ENCODE data around the gene C2.
A peak's percentile ranks its signal among the peaks of the same experiment; 100 is the strongest.
"Not testable (repeated sequence)": the region's sequence is repeated elsewhere in the genome, so short reads cannot be mapped to it uniquely, and the experiment has no call there.

The C2 gene

GRCh38 chr6:31927863-31928671, 550 bp downstream of the C2 start:
- no peak for DNase-seq

DNA sequence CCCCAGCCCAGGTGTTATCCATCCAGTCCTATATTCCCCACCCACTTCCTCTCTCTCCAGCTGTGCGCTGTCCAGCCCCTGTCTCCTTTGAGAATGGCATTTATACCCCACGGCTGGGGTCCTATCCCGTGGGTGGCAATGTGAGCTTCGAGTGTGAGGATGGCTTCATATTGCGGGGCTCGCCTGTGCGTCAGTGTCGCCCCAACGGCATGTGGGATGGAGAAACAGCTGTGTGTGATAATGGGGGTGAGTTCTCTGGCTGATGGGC, 1.1 kb downstream of the C2 start:
- no peak for DNase-seq

GRCh38 chr6:31930962-31931361, 3.4 kb downstream of the C2 start:
- DNase-seq: no peak

GRCh38 chr6:31932137-31932536, 4.6 kb downstream of the C2 start:
- DNase-seq: not testable (repeated sequence)

DNA sequence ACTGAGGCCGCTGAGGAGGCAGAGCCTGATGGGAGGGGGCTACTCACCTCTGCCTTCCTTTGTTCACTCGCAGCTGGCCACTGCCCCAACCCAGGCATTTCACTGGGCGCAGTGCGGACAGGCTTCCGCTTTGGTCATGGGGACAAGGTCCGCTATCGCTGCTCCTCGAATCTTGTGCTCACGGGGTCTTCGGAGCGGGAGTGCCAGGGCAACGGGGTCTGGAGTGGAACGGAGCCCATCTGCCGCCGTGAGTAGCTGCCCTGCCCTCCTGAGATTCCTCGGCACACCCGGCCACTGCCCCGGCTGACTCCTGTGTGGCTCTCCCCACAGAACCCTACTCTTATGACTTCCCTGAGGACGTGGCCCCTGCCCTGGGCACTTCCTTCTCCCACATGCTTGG, 6.0 kb downstream of the C2 start:
- no peak for DNase-seq

DNA sequence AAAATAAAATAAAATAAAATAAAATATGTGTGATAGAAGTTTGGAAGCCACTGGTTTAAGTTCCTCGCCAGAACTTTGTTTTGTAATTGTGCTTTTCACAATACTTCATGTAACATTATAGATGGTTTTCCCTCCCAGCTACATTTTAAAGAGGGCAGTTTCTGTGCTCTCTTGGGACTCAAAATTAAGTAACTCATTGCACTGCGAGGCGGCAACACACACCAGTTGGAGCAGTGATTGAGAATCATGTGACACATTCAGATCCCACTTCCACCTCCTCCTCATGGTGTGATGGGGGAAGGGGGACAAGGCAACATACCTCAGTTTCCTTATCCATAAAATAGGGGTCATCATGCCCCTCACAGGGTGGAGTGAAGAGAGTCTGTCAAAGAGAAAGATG, 7.5 kb downstream of the C2 start:
- no peak for DNase-seq

DNA sequence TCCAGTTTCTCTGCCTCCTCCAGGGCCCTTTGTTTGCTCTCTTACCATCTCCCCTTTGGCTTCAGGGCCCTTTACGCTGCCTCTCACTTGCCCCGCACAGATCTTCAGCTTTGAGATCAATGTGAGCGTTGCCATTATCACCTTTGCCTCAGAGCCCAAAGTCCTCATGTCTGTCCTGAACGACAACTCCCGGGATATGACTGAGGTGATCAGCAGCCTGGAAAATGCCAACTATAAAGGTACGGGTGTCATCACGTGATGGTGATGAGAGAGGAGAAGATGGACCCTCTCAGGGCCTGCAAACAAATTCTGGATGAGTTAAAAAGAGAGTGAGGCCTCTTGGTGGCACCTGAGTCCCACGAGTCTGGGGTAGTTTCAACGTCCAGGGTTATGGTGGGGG, 8.3 kb downstream of the C2 start:
- no peak for DNase-seq

DNA sequence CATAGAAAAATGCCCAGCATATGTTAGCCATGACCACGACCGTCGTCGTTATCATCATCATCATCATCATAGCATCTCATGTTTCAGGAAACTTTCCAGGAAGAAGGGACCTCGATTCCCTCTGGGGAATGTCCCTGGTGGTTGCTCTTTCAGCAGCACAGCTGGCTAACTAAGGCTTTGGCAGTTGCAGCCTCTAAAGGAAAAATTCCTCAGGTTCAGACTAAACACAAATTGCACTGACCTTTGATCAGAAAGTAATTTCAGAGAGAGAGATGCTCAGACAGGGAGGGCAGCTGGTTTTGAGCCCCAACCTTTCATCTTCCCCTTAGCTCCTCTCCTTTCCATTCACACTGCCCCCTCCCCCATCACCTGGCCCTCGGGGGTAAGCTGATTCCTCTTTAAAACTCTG, 12.7 kb downstream of the C2 start:
- DNase-seq: no peak

GRCh38 chr6:31943742-31944141, 16.2 kb downstream of the C2 start:
- DNase-seq: no peak

GRCh38 chr6:31945154-31945506, 17.6 kb downstream of the C2 start:
- no peak for DNase-seq

DNA sequence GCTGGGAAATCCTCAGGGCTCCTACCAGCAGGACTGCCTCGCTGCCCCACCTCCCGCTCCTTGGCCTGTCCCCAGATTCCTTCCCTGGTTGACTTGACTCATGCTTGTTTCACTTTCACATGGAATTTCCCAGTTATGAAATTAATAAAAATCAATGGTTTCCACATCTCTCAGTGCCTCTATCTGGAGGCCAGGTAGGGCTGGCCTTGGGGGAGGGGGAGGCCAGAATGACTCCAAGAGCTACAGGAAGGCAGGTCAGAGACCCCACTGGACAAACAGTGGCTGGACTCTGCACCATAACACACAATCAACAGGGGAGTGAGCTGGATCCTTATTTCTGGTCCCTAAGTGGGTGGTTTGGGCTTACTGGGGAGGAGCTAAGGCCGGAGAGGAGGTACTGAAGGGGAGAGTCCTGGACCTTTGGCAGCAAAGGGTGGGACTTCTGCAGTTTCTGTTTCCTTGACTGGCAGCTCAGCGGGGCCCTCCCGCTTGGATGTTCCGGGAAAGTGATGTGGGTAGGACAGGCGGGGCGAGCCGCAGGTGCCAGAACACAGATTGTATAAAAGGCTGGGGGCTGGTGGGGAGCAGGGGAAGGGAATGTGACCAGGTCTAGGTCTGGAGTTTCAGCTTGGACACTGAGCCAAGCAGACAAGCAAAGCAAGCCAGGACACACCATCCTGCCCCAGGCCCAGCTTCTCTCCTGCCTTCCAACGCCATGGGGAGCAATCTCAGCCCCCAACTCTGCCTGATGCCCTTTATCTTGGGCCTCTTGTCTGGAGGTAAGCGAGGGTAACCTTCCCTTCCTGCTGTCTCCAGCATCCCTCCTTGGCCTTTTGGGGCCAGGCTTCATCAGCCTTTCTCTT, 18.2 kb downstream of the C2 start, which contains the start of gene CFB:
Gene CFB, plus strand, starts transcription at position 589 of the 863 bp plus-strand sequence. Its CDS starts 127 bp downstream, at position 716.
- DNase-seq: no peak

DNA sequence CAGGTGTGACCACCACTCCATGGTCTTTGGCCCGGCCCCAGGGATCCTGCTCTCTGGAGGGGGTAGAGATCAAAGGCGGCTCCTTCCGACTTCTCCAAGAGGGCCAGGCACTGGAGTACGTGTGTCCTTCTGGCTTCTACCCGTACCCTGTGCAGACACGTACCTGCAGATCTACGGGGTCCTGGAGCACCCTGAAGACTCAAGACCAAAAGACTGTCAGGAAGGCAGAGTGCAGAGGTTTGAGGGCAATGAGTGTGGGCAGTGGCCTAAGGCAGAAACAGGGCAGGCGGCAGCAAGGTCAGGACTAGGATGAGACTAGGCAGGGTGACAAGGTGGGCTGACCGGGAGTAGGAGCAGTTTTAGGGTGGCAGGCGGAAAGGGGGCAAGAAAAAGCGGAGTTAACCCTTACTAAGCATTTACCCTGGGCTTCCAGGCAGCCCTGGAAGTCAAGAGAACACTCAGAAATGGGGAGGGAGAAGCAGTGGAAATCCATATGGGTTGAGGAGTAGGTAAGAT, 18.9 kb downstream of the C2 start:
- no peak for DNase-seq

DNA sequence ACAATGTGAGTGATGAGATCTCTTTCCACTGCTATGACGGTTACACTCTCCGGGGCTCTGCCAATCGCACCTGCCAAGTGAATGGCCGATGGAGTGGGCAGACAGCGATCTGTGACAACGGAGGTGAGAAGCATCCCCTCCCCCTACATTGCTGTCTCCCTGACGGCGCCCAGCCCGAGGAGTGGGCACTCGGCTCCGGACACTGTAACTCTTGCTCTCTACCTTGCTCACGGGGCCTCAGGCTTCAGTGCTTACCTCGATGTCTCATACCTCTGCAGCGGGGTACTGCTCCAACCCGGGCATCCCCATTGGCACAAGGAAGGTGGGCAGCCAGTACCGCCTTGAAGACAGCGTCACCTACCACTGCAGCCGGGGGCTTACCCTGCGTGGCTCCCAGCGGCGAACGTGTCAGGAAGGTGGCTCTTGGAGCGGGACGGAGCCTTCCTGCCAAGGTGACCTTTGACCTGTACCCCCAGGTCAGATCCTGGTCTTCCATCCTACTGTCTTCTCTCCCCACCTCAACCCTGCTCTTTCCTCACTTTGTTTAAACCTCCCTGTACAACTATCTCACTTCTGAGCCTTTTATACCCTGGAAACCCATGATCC, 19.7 kb downstream of the C2 start:
- DNase-seq: no peak

DNA sequence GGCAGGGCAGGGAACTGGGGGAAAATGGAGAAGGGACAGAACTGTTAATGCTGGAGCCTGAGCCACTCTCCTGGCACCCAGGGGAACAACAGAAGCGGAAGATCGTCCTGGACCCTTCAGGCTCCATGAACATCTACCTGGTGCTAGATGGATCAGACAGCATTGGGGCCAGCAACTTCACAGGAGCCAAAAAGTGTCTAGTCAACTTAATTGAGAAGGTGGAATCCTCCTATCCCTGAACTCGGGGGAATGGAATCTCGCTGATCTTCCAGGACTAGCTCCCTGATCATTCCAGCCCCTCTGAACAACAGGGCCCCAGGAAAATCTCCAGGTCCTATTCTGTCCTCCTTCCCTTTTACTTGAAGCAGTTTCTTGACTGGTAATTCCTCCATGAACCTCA, 20.3 kb downstream of the C2 start:
- DNase-seq: no peak

DNA sequence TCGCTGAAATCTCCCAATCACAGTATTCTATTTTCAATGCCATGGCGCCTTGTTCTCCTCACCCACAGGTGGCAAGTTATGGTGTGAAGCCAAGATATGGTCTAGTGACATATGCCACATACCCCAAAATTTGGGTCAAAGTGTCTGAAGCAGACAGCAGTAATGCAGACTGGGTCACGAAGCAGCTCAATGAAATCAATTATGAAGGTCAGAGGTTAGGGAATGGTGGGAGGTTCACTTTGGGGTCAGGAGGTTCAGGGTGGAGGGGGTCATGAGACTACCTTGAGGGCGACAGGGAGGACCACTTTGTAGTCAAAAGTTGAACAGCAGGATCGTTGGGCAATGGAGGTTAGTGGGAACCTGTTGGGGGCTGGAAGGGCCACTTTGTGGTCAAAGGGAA, 20.8 kb downstream of the C2 start:
- no peak for DNase-seq

DNA sequence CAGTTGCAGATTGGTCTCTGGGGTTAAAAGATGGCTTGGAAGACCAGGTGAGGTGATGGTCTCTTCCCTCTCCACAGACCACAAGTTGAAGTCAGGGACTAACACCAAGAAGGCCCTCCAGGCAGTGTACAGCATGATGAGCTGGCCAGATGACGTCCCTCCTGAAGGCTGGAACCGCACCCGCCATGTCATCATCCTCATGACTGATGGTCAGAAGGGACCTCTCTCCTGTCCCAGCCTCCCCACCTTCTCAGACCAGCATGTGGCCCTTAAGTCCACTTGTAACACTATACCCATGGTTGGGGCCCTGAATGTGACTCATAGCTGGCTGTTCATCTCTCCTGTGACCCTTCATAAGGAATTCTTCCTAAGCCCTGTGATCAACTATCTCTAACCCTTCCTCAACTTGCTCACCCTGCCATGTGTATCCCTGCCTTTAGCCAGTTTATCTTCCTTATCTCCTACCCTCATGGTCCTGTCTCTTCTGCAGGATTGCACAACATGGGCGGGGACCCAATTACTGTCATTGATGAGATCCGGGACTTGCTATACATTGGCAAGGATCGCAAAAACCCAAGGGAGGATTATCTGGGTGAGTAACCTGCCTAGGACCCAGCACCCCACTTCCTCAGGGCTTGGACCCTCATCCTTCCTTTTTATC, 21.4 kb downstream of the C2 start:
- DNase-seq: no peak

- DNase-seq: no peak
These were observed 22.5 kb downstream of the C2 start for GRCh38 chr6:31949926-31950548.

- peak; percentile 40 to 42 for DNase-seq
These were observed 24.8 kb downstream of the C2 start for GRCh38 chr6:31952140-31952805.

- DNase-seq: no peak
These were observed 25.4 kb downstream of the C2 start for GRCh38 chr6:31952890-31953289.

GRCh38 chr6:31954511-31954910, 27.0 kb downstream of the C2 start:
- no peak for DNase-seq

GRCh38 chr6:31956796-31957195, 29.3 kb downstream of the C2 start:
- DNase-seq: no peak

DNA sequence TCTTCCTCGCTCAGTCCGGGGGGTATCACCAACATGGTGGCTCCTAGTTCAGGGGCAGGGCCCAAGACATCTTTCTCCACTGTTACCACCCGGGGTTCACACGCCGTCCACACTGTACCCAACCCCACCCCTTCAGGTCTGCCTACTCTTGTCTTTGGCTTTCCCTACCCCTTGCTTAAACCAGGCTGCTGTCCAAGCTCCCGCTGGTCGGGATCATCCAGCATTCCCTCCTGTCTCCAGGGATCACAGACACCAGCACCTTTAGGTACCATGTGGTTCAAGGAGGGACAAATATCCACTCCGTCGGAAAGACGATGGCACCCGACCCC, 30.9 kb downstream of the C2 start:
- no peak for DNase-seq

Measured in CD4-positive, alpha-beta T cell treated with Interleukin-1 beta for 1 hour (primary cell).